Activated CD4-positive, alpha-beta T cell treated with anti-CD3 and anti-CD28 coated beads, Interleukin-2, amount 50 U/mL, for 16 hours (primary cell): ENCODE data around the gene KCNA1.

Experiments
- DNase-seq: peaks from one replicate; pipeline ENCODE4 v3.0.0-alpha.2; 2020

KCNA1 gene

DNA sequence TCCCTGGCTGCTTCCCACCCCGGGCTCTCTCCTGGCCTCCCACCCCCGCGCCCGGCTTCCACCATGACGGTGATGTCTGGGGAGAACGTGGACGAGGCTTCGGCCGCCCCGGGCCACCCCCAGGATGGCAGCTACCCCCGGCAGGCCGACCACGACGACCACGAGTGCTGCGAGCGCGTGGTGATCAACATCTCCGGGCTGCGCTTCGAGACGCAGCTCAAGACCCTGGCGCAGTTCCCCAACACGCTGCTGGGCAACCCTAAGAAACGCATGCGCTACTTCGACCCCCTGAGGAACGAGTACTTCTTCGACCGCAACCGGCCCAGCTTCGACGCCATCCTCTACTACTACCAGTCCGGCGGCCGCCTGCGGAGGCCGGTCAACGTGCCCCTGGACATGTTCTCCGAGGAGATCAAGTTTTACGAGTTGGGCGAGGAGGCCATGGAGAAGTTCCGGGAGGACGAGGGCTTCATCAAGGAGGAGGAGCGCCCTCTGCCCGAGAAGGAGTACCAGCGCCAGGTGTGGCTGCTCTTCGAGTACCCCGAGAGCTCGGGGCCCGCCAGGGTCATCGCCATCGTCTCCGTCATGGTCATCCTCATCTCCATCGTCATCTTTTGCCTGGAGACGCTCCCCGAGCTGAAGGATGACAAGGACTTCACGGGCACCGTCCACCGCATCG, 1.8 kb downstream of the KCNA1 start:
- no peak for DNase-seq

DNA sequence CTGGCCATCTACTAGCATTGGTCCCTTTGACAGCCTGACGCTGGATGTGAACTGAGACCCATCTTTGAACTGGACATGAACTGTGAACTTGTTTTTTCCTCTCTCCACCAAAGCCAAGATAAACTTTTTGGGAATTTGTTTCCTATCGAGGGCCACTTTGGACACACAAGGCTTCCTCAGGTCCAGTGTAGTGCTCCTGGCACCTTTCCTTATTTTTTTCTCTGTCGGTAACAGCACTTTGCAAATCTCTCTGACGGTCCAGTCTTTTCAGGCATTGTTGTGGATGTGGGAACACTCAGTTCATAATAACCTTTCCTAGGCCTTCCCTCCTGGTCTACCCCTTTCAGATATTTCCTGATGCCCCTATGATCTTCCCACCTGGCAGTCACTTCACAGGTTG, 5.0 kb downstream of the KCNA1 start:
- no peak for DNase-seq

DNA sequence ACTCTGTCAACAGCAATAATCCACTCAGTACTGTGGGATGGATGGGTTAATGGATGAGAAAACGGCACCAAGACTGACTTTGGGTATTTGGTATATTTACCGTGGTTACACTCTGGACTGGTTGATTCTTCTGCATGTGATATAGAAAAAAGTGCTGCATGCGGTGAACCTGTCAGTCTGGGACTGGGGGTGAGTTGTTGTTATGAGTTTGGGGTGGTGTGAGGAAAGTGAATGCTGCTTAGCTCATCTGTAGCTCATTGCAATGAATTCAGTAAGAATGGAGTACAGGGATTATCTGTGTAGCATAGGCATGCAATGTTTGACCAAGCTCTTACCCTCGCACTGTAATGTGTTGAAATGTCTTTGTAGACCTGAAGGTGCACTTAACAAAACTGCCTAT, 6.0 kb downstream of the KCNA1 start:
- no peak for DNase-seq

DNA sequence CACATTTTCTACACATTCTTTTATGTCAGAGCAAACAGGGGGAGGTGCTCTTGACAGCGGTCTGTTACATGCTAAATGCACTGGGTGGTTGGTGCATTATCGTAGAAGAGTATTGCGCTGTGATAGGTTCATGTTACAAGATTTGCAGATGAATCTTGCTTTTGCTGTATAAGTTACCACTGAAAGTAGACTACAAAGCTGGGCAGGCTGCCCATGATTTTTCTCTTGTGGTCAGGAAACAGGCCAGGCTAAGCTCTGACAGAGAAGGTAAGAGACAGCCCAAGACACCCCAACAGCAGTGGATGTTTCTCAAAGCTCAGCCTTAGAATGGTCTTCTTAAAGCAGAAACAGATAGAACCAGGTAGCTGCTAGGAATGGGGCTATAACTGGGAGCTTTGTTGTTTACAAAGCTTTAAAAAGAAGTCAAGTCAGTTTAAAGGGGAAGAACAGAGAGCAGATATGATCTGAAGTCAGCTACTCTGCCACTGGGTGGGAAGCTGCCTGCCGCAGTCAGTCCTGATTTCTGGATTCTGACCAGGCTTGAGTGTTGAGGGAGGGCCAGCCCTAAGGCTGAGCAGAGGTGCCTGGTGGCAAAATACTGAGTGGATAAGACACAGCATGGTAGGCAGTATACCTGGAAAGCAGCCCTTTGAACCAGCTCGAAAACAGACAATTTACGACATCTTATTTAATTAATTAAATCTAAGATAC, 9.4 kb downstream of the KCNA1 start:
- no peak for DNase-seq

DNA sequence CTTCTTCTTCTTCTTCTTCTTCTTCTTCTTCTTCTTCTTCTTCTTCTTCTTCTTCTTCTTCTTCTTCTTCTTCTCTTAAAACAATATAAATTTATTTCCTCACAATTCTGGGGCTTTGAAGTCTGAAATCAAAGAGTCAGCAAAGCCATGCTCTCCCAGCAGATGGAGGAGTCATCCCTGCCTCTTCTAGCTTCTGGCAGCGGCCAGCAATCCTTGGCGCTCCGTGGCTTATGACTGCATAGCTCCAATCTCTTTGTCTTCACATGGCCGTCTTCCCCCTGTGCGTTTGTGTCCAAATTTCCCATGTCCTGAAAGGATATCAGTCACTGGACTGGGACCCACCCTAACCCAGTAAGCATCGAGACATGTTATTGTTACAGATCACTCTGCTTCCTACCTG, 22.9 kb downstream of the KCNA1 start:
- DNase-seq: no peak

DNA sequence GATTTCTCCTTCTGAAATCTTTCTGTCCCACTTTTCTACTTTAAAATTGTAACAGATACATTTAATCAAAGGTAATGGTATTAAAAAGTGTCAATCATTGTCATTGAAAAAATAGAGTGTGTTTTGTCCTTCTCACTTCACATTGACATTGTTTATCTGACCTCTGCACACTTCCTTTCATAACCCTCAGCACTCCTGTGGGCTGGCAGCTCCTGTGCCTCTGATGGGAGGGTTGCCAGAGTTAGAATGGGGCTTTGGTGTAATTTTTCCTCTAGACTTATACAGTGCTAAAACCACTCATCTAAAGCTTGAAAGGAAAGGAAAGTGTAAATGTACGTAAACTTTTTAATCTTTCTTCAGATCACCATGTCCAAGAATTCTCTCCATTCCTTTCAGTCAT, 23.7 kb downstream of the KCNA1 start:
- no peak for DNase-seq

DNA sequence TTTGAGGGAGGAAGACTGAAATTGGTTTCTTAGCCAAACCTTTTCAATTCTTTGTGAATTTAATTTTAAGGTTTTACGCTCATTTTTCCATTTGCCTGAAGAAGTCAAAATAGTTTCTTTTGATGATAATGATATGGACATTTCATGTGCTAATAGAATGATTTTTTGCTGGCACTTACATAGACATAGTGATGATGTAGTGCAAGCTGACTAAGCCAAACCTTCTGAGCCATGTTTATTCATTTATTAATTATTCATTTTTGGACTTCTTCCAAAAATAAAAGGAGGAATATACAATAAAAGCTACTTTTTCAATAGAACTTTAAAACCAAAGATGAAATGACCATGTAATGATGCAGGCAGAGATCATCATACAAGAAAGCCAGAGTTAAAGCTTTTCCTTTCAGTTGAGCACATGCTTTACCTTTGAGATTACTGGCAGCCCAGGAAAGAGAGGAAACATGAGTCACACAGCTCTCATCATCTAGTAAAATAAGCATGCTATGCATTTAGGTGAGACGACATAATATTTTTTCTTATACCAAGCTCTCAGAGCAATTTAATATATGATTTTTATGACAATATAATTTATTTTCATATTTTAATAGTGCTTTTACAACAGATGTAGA, 24.8 kb downstream of the KCNA1 start:
- peak; percentile 5 for DNase-seq

DNA sequence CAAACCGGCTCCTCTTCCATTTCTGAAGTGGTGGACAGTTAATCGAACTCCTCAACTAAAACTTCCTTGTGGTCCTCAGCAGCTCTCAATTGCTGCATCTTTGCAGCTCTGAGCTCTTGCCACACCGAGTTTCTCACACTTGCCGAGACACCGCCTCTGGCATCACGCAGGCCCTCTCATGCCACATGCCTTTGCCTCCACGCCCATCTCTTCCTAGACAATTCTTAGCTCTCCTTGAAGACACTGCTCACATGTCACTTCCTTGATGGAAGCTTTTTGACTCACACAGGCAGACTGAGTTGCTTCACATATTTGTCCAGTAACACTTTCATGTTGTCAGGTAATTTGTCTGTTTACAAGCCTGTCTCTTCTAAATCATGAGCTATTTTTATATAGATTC, 29.2 kb downstream of the KCNA1 start:
- DNase-seq: no peak

DNA sequence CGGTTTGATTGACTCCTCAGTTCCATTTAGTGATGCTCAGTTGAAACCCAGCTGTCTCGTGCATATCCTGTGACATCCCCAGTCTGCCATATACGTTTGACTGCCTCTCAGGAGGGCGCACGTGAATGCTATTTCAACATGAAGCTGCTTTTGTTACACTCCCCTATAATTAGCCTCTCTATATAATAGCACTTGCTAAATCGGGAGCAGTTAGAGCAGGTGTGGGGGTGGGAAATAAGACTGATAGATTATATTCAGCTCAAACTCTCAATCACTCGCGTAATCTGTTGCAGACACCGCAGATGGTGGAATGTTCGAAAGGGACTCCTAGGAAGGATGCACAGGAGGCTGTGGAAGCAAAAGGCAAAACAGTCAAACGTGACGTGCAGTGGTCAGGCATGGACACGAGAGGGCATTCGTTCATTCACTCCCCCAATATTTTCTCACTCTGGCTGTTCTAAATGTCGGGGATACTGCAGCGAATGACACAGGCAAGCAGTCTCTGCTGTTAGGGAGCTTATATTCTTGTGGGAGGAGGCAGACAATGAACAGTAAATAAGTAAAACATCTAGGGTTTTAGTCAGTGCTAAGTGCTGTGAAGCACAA, 29.8 kb downstream of the KCNA1 start:
- DNase-seq: no peak

DNA sequence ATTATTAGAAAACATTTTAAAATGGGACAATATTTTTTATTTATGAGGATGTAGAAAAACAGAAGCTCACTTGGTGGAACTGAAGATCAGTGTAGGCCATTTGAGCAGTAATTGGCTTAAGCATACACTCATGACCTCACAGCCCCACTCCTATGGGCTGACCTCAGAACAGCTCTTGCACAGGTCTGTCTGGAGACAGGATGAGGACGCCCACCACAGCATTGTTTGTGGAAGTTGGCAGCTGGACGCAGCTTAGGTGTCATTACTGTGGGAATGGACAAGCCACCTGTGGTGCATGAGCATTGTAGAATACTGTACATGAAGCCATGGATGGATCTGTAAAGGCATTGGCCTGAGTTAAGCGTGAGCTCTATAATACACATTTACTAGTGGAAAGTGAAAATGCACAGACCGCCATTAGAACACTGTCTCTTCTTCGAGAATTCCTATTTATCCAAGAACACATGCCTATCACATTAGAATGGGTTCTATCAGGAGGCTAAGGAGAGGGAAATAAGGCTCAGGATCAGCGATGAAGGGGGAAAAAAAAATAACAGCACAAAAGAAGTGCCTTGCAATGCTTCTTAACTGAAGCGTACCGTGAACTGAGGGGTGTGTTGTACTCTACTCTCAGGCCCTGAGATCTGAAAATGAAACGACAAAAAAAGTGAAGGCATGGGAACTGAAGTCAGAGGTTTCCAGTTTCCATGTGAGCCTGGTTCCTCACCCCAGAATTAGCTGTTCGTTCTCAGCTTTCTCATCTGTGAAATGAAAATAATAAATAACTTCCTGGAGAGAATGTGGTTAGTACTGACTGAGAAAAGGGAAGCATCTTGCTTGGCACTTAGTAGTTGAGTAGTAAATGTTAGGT, 33.6 kb downstream of the KCNA1 start:
- no peak for DNase-seq

DNA sequence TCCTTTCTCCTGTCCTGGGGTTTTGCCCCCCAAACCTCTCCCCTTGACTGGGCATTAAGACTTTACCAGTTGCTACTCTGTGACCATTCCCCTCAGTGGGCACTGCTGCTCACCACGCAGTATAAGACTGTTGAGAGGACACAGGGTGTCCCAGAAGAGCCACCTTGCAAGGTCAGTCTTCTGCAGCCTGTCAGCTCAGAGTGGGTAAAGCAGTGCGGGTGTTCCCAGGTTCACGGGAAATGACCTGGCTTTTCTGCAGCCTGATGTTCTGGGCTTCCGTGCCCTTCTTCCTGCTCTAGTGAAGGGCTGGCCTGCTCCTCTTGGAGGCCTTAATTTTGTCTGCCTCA, 34.2 kb downstream of the KCNA1 start:
- no peak for DNase-seq

DNA sequence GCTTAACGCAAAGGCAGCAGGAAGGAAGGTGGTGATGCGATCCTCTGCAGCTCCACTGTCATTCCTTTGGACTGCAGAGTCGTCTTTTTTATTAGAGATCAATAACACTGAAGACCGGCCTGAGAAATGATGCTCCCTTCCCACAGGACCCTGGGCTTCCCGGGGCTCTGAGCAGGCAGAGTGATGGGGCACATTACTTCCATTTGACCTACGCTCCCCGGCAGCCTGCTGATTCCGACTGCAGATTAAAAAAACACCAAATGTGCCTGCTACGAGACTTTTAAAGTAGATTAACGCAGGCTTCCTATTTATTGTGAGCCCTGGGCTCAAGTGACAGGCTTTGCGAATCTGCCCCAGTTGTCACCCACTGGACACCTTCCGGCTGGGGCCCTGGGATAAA, 37.5 kb downstream of the KCNA1 start:
- DNase-seq: no peak

DNA sequence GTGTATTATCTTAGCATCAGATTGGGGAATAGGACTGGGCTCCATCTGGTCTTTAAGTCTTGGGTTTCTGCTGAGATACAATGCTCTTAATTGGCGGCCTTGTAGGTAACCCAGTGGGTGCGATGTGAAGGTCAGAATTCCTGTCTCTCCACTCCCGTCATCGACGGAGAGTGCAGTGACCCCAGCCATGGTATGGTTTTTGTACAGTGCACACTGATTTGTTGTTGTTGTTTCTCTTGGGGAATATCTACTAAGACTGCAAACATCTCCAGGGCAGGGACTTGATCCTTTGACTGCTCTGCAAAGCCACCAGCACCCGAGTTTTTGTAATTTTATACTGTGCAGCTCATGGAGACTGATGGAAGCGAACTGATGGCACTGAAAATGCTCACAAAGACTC, 41.4 kb downstream of the KCNA1 start:
- DNase-seq: no peak

DNA sequence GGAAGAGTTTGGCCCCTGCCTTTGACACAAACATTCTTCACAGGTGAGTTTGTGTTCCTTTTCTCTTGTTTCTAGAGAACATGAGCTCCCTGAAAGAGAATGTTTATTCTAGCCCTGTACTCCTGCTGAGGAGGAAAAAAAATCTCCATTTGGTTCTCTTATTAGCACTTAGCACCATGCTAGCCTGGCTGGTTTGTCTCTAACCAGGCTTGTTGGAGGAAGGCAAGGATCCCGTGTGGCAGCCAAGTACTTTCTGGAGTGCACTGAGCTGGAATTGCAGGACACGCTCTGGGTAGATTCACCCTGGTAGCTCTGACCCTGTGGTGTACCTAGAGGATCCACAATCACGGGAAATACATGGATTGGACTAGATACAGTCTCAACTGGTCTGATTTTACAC, 41.9 kb downstream of the KCNA1 start:
- no peak for DNase-seq

DNA sequence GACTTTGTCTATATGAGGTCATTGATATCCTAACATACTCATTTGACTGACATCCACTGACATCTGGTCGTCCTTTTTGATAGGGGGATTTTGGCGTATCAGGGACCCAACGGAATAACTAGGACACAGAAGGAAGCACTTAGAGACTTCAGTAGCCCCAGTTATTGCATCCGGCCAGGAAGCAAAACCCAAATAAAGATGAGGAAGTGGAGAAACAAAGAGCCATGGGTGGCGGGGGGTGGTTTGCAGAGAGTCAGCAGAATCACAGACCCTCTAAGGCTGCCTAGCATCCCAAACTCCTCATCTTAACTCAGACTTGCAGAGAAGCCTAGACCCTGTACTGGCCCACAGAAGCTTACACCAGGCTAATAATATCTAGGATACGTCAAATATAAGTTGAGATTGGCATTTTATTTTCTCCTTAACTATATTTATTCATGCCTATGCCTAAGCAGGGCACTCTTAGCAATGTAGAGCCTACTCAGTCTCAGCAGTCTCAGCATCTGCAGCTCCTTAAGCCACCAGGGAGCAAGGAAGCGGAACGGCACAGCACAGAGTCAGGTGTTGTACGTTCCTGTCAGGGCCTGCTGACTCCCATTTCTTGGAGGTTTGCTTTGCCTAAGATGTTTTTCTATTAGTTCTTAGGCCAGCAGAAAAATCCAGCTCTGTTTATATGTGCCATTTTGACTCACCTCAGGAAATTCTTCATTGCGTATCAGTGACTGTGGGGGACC, 45.1 kb downstream of the KCNA1 start:
- no peak for DNase-seq

DNA sequence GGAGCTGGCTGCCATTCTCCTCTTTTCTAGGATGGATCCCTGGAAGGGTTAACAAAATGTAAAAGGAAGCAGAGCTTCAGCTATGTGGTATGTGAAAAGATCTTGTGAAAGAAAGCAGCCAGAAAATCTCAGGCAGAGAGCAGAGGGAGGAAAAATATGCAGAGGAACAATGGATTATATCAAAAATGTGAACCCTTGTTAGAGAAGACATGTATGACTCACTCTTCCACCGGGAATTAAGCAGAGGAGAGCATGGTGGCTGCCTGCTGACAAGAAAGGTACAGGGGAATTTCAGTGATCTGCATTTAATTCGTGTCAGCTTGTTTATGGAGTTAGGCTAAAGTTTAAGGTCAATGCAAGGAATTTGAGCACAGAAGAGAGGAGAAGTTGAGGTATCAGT, 46.3 kb downstream of the KCNA1 start:
- no peak for DNase-seq

DNA sequence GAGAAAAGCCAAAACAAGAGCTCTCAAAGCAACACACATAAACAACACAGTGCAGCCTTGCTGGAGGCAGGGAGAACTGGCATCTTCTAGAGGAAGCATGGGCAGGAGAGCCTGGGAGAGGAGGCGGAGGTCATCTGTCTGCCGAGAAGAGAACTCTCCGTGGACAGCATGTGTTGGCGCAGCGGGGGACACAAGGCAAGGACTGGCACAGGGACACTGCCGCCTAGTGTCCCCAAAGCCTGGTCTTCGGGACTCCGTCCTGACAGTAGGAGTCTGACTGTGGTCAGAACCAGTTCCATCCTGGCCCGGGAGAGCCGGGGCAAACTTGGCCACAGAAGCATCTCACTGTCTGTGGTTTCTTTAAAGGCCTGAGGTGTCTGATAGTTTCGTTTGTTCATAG, 47.3 kb downstream of the KCNA1 start:
- no peak for DNase-seq

DNA sequence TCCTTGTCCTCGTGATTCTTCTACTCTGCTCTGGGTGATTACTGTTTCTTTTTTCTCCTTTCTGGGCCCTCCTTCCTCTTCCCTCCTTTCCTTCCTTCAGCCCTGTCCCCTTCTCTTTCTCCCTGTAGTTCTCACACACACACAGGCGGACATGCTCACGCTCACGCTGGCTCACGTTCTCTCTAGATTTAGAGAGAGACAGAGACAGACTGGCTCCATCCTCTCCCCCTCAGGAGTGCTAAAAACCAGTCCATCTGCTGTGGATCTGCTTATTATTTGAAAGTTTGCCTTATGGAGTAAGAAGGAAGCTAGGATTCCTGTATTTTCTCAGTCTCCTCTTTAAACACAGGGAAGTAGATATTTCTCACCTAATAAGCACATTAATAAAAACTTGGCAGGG, 48.1 kb downstream of the KCNA1 start:
- no peak for DNase-seq

DNA sequence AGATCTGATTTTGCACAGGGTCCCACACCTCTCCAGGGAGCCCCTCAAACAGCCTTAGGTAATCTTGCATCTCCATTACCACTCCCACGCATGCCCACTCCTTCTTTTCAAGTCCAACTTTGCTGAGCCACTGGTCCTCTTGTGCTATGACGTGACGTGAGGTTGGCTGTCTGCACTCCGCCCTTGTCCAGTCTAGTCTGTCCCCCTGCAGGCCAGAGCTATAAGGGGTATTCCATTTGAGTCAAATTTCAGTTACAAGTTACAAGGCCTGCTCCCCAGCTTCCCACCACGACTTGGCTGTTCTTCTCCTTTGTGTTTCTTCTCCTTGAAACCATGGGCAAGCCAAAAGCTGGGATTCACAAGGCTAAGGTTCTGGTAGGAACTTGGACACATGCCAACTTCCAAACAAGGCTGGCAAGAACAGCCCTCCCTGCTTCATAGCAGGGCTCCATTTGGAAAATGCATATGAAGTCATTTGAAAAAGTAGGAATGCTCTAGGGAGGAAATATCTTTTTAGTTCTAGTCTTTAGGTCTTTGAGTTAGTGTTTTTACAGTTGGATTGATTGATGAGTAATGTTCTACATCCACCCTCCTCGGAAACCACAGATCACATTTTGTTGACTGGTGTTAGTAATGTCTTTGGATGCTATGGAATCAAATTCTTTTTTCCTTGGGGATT, 49.1 kb downstream of the KCNA1 start:
- DNase-seq: no peak

DNA sequence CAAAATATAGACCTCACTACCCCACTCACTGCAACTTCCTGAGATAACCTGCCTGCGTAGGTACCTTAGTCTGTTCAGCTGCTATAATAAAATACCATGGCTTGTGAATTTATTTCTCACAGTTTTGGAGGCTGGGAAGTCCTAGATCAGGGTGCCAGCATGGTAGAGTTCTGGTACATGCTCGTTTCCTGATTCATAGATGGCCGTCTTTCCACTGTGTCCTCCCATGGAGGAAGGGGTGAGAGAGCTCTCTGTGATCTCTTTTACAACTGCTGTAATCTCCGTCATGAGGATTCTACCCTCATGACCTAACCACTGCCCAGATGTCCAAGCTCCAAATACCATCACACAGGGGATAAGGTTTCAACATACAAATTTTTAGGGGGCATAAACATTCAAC, 49.7 kb downstream of the KCNA1 start:
- DNase-seq: no peak

DNA sequence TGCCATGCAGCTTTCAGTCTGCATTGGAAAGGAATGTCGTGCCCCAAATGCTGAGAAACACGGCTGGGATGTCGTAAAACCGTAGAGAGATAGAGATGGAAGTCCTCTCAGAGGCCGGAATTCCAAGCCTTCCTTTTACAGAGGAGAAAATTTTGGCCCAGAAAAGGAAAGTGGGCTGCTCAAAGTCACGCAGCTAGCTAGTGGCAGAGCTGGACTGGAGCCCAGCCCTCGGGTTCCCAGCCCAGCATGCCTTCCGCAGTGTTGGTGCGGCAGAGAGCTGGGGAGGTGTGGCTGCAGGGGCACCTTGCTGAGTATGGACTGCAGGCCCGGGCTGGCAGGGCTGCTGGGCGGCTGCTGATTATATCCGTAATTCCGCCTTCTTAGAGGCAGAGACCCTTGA, 50.3 kb downstream of the KCNA1 start:
- no peak for DNase-seq

DNA sequence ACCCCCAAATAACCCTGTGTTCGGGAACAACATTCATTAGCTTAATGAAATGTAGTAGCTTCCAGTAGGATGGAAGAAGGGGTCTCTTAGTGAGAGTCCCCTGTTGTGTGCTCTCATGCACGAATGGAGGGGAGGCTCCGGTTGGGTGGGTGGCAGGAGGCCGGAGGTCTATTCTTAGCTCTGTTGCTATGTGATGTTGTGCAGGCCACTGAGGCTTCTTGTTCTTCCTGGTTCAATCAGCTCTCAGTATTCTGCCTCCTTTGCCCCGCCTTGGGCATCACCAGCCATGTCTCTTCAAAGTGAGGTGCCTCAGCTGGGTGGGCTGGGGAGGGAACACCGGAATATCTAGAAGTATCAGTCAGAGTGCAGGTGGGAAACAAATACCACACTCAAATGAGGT, 50.8 kb downstream of the KCNA1 start:
- no peak for DNase-seq
